Mesodermal cell (in vitro differentiated cells): ENCODE results near the gene LGALS4.
"Not testable (repeated sequence)": the region's sequence is repeated elsewhere in the genome, so short reads cannot be mapped to it uniquely, and the experiment has no call there.

Source experiments
- H3K27ac ChIP-seq: 2 replicates; pipeline ENCODE4 v1.7.0; 2013; ENCODE audit warnings: mild to moderate bottlenecking, low read depth, low read length, moderate library complexity; ENCODE audit not compliant: severe bottlenecking
- H3K36me3 ChIP-seq: 2 replicates; pipeline ENCODE4 v1.7.1; 2013; ENCODE audit warnings: mild to moderate bottlenecking, low read length, moderate library complexity; ENCODE audit not compliant: control insufficient read depth, insufficient read depth
- H3K4me1 ChIP-seq: one replicate; pipeline ENCODE4 v1.7.1; 2013; ENCODE audit warnings: mild to moderate bottlenecking, low read length; ENCODE audit not compliant: insufficient read depth, control insufficient read depth, poor library complexity, severe bottlenecking
- H3K4me3 ChIP-seq: 2 replicates; pipeline ENCODE4 v1.7.0; 2013; ENCODE audit warnings: low read length, control low read depth, mild to moderate bottlenecking; ENCODE audit not compliant: insufficient read depth, poor library complexity, severe bottlenecking; ENCODE audit errors: extremely low read depth
- H3K9me3 ChIP-seq: 2 replicates; pipeline ENCODE4 v1.7.1; 2013; ENCODE audit warnings: mild to moderate bottlenecking, low read length, moderate library complexity; ENCODE audit not compliant: control insufficient read depth
- WGBS, 2 experiments: methylation state at CpG; one replicate each; pipeline ENCODE4 v1.1.5; 2013; ENCODE audit warnings: missing lambda C conversion rate in 2 of 2; ENCODE audit not compliant: insufficient coverage in 2 of 2; 5-methylcytosine and 5-hydroxymethylcytosine counted together

Gene LGALS4

DNA sequence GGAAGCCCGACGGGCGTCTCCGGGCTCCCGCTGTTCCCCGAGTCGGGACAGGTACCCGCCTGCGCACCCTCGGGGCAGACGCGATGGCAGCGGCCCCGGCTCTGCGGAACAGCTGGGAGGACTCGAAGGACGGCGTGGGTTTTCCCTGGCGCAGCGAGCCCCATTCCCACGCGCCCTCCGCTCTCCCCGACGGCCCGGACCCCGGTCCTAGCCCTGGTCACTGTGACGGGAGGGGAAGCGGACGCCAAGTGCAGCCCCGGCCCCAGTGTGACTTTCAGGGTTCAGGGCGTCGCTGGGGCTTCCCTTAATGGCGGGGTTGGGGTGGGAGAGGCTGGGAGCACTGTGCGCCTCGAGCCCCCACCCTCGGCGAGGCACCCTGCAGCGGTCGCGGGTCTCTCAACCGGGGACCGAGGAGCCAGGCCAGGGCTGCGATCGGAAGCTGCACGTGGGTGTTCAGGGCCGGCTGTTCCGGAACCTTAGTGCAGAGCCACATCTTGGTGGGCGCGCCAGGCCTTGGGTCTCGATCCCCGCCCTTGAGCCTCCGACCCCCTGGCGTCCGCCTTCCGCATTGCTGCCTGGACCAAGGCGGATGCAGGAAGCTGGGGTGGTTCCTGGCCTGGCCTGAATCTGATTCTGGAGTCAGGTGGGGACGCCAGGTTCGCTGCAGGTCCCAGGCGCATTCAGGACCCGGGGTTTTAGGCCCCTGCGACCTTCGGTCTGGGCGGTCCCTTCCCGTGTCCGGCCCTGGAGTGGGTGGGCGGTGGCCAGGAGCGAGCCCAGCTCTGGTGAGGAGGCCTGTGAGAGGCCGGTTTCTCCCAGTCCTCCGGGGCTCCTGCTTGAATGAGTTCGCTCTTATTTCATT, 20.3 kb downstream of the LGALS4 start:
- 94 to 96% methylated on average over 50 to 61 of the region's 71 CpGs for WGBS, 2 experiments
- Histone ChIP-seq H3K4me3 (no peak overlapping the region), H3K36me3 (no peaks in the 10 kb centered on the region), H3K4me1 (peaks cover 8% of the 10 kb centered on the region), H3K27ac (no peak overlapping the region), H3K9me3 (no peaks in the 10 kb centered on the region)

DNA sequence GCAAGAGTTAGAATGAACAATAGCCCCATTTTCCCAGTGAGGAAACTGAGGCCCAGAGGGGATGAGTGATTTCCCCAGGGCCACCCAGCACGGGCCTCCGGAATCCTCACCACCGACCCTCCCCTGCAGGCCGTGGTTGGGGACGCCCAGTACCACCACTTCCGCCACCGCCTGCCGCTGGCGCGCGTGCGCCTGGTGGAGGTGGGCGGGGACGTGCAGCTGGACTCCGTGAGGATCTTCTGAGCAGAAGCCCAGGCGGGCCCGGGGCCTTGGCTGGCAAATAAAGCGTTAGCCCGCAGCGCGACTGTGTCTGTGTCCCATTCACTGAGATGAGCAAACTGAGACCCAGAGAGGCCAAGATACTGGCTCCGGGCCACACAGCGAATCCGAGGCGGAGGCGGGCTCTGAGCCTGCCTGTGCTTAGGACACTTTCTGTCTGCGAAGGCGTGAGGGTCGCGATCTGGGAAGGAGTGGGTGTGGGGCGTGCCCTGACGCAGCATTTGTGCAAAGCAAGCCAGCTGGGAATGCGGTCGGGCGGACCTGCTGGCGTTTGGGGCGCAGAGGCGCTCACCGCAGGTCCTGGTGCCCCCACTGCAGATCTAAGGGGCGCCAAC, 21.2 kb downstream of the LGALS4 start:
- not testable (repeated sequence) for H3K4me3 ChIP-seq, H3K9me3 ChIP-seq, H3K27ac ChIP-seq, H3K36me3 ChIP-seq, H3K4me1 ChIP-seq
- WGBS, 2 experiments = no CpG with 5 or more reads among the region's 40 CpGs

DNA sequence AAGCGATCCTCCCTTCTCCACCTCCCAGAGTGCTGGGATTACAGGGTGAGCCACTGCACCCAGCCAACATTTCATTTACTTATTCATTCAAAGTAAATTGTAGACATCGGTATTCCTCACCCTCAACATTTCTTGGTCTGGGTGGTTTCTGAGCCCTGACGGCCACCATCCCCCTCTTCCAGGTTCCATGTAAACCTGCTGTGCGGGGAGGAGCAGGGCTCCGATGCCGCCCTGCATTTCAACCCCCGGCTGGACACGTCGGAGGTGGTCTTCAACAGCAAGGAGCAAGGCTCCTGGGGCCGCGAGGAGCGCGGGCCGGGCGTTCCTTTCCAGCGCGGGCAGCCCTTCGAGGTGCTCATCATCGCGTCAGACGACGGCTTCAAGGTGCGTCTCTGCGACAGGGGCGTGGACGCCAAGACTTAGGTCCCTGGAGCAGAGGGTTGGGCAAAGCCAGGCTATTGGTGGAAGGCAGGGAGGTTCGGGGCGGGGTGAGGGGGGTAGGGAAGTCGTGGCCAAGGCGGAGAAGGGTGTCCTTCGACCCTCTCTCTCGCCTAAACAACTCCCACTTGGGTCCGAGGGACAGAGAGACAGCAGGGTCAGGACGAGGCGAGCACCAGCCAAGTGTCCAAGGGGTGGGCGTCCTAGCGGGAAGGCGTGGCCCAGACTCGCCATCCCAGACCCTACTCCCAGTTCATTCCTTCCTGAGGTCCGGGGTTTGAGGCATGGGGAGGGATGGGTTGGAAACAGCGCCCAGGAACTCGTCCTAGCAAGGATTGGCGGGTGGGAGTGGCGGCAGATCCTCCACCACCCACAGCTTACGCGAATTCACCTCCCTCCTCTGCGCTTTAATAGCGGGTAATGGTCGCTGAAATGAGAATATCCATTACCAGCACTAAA, 22.0 kb downstream of the LGALS4 start:
- not testable (repeated sequence) for H3K9me3 ChIP-seq, H3K4me1 ChIP-seq, H3K4me3 ChIP-seq, H3K36me3 ChIP-seq, H3K27ac ChIP-seq
- 90 to 94% methylated on average over 3 to 4 of the region's 49 CpGs for whole genome bisulfite sequencing, 2 experiments

DNA sequence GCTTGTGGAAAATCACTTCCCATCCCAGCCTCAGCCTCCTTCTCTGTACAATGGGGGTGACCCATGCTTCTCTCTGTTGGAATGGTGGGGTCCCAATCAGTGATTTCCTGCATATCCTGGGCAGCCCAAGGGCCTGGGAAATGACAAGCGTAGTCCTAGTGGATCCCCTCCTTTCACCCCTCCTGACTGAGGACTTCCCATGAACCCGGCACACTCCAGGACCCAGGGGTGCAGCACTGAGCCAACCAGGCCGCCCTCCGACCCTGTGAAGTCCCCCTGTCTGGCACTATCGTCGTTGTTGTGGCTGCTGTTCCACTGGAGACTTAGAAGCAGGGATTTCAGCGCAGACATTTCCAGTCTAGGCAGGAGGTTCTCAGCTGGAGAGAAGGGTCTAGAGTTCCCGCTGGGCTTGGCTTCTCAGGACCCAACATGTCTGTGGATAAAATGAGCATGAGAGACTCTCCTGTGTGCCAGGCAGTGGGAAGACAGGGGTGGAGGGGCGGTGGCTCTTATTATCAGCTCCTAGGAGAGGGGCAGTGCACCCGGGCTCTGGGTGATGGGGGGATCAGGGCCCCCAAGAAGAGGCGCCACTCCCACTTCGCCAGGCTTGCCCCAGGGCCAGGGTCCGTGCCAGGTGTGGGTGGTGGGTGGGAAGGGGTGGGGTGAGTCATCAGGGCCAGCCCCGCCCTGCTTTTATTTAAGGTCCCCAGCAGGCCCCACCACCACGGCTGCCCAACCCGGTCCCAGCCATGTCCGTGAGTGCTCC, 24.1 kb downstream of the LGALS4 start, which contains the start of gene LGALS7B:
Gene LGALS7B, plus strand, starts transcription at position 723 of the 766 bp plus-strand sequence. Its CDS starts 27 bp downstream, at position 750.
- Histone ChIP-seq H3K36me3 (no peaks in the 10 kb centered on the region), H3K9me3 (no peaks in the 10 kb centered on the region), H3K4me1 (peaks cover 8% of the 10 kb centered on the region), H3K27ac (no peak within 1 kb of the TSS), H3K4me3 (no peak within 1 kb of the TSS)
- 77 to 87% methylated on average over 6 to 9 of the region's 17 CpGs for WGBS, 2 experiments

DNA sequence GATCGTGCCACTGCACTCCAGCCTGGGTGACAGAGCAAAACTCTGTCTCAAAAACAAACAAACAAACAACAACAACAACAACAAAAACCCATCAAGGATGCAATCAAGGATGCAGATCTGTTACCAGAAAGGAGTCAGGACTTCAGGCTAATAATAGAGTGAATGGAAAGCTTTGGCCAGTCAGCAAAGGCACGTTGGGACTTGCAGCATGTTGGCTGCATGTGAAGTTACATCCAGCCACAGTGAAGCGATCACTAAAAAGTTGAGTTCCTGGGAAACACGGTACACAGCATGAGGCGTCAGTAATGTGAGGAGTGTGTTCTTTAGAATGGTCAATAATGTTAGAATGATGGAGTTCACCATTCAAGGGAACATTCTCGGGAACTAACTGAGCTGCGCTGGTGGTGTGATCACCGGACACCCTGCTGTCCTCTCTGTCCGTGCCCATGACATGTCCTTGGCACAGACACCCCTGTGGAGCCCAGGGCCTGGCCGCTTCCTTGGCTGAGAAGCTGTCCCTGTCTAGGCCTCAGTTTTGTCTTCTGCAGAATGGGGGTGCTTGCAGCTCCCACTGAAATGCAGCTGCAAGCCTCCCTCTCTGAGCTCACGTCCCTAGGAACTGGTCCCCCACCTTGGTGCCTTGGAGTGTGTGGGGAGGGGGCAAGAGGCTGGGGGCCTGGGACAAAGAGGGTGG, 26.0 kb downstream of the LGALS4 start:
- Histone ChIP-seq H3K36me3 (no peaks in the 10 kb centered on the region), H3K4me3 (no peak overlapping the region), H3K27ac (no peak overlapping the region), H3K9me3 (no peaks in the 10 kb centered on the region), H3K4me1 (no peaks in the 10 kb centered on the region)
- WGBS, 2 experiments = 90 to 95% methylated on average over 9 of the region's 11 CpGs

DNA sequence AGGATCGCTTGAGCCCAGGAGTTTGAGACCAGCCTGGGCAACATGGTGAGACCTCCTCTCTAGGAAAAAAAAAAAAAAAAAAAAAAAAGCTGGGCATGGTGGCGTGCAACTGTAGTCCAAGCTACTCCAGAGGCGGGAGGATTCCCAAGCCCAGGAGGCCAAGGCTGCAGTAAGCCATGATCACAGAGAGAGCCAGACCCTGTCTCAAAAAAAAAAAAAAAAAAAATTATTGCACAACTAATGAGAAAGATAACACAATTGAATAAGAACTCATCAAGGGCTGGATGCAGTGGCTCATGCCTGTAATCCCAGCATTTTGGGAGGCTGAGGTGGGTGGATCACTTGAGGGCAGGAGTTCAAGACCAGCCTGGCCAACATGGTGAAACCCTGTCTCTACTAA, 26.7 kb downstream of the LGALS4 start:
- H3K4me1 ChIP-seq, H3K4me3 ChIP-seq, H3K36me3 ChIP-seq, H3K27ac ChIP-seq, H3K9me3 ChIP-seq: not testable (repeated sequence)
- 100% methylated on average over 1 of the region's 3 CpGs; no CpG with 5 or more reads in 1 of the 2 experiments for WGBS, 2 experiments

DNA sequence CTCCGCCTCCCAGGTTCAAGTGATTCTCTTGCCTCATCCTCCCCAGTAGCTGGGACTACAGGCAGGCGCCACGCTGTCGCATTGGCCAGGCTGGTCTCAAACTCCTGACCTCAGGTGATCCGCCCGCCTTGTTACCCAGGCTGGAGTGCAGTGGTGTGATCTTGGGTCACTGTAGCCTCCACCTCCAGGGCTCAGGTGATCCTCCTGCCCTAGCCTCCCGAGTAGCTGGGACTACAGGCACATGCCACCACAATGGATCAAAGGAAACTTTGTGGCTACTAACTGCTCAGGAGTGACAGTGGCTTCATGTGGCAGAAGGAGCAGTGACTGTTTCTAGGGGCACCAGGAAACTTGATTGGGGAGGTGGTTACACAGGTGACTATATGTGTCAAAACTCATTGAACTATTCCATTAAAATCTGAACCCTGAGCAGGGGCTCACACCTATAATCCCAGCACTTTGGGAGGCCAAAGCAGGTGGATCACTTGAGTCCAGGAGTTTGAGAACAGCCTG, 27.5 kb downstream of the LGALS4 start:
- Histone ChIP-seq H3K9me3 (no peaks in the 10 kb centered on the region), H3K4me1 (no peaks in the 10 kb centered on the region), H3K4me3 (no peak overlapping the region), H3K36me3 (no peaks in the 10 kb centered on the region), H3K27ac (no peak overlapping the region)
- WGBS, 2 experiments = 94 to 95% methylated on average over 6 to 7 of the region's 7 CpGs

DNA sequence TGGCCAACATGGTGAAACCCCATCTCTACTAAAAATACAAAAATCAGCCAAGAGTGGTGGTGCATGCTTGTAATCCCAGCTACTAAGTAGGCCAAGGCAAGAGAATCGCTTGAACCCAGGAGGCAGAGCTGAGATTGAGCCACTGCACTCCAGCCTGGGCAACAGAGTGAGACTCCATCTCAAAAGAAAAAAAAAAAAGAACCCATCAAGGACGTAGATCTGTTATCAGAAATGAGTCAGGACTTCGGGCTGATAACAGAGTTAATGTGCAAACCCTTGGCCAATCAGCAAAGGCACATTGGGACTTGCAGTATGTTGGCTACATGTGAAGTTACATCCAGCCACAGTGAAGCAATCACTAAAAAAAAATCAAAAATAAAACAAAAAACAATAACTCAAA, 28.5 kb downstream of the LGALS4 start:
- Histone ChIP-seq H3K27ac (no peak overlapping the region), H3K9me3 (no peaks in the 10 kb centered on the region), H3K4me3 (no peak overlapping the region), H3K4me1 (no peaks in the 10 kb centered on the region), H3K36me3 (no peaks in the 10 kb centered on the region)
- WGBS, 2 experiments = 77 to 83% methylated on average over 3 of the region's 3 CpGs

DNA sequence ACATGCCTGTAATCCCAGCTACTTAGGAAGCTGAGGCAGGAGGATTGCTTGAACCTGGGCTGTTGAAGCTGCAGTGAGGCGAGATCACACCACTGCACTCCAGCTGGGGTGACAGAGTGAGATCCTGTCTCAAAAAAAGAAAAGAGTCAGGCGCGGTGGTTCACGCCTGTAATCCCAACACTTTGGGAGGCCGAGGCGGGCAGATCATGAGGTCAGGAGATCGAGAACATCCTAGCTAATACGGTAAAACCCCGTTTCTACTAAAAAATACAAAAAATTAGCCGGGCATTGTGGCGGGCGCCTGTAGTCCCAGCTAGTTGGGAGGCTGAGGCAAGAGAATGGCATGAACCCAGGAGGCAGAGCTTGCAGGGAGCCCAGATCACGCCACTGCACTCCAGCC, 30.5 kb downstream of the LGALS4 start:
- not testable (repeated sequence) for H3K4me1 ChIP-seq, H3K9me3 ChIP-seq, H3K4me3 ChIP-seq, H3K27ac ChIP-seq, H3K36me3 ChIP-seq
- 83 to 93% methylated on average over 6 of the region's 13 CpGs for WGBS, 2 experiments
